ENCODE results near the gene DKC1.
A peak's percentile ranks its signal among the peaks of the same experiment; 100 is the strongest.

DKC1 gene

GRCh38 chrX:154762537-154763296, at the start of gene DKC1:
TSS of gene DKC1 (plus strand) at chrX:154762864. CDS start at chrX:154762966, 102 bp downstream.
- H3K27ac ChIP-seq (ENCODE audit: low read depth, low read length) = peak within 1 kb of the TSS; percentile 67
- H3K36me3 ChIP-seq (ENCODE audit: insufficient read depth, low read length) = peaks cover 21% of the 10 kb centered on the region; the same call in 1 of the 2 replicates
- no peak within 1 kb of the TSS for H2AFZ ChIP-seq (ENCODE audit: low read length, unreplicated experiment)
- H3K27me3 ChIP-seq (ENCODE audit: insufficient read depth, low read length) = no peaks in the 10 kb centered on the region
- peaks cover 11% of the 10 kb centered on the region for H3K4me1 ChIP-seq (ENCODE audit: control insufficient read depth, insufficient read depth, low read length, unreplicated experiment)
- peak within 1 kb of the TSS; percentile 99 for H3K4me3 ChIP-seq (ENCODE audit: low read depth, low read length)
- H3K79me2 ChIP-seq (ENCODE audit: control insufficient read depth, insufficient read depth, low read length, unreplicated experiment) = peaks cover 34% of the 10 kb centered on the region

GRCh38 chrX:154714925-154715324, 47.7 kb upstream of the DKC1 start:
- Histone ChIP-seq H3K79me2 (ENCODE audit: control insufficient read depth, insufficient read depth, low read length, unreplicated experiment) (peaks cover 4% of the 10 kb centered on the region), H3K4me3 (ENCODE audit: low read depth, low read length) (no peak overlapping the region), H3K27ac (ENCODE audit: low read depth, low read length) (no peak overlapping the region), H2AFZ (ENCODE audit: low read length, unreplicated experiment) (no peak overlapping the region), H3K36me3 (ENCODE audit: insufficient read depth, low read length) (peaks cover 3% of the 10 kb centered on the region; the same call in 1 of the 2 replicates), H3K27me3 (ENCODE audit: insufficient read depth, low read length) (no peaks in the 10 kb centered on the region), H3K4me1 (ENCODE audit: control insufficient read depth, insufficient read depth, low read length, unreplicated experiment) (peaks cover 30% of the 10 kb centered on the region)

GRCh38 chrX:154715825-154716224, 46.8 kb upstream of the DKC1 start:
- peaks cover 4% of the 10 kb centered on the region for H3K79me2 ChIP-seq (ENCODE audit: control insufficient read depth, insufficient read depth, low read length, unreplicated experiment)
- peaks cover 30% of the 10 kb centered on the region for H3K4me1 ChIP-seq (ENCODE audit: control insufficient read depth, insufficient read depth, low read length, unreplicated experiment)
- no peak overlapping the region for H3K27ac ChIP-seq (ENCODE audit: low read depth, low read length)
- peaks cover 3% of the 10 kb centered on the region; the same call in 1 of the 2 replicates for H3K36me3 ChIP-seq (ENCODE audit: insufficient read depth, low read length)
- no peak overlapping the region for H2AFZ ChIP-seq (ENCODE audit: low read length, unreplicated experiment)
- H3K27me3 ChIP-seq (ENCODE audit: insufficient read depth, low read length) = no peaks in the 10 kb centered on the region
- H3K4me3 ChIP-seq (ENCODE audit: low read depth, low read length) = no peak overlapping the region

- Histone ChIP-seq H3K27me3 (ENCODE audit: insufficient read depth, low read length) (no peaks in the 10 kb centered on the region), H3K36me3 (ENCODE audit: insufficient read depth, low read length) (no peaks in the 10 kb centered on the region), H3K27ac (ENCODE audit: low read depth, low read length) (no peak overlapping the region), H2AFZ (ENCODE audit: low read length, unreplicated experiment) (no peak overlapping the region), H3K4me1 (ENCODE audit: control insufficient read depth, insufficient read depth, low read length, unreplicated experiment) (peaks cover 25% of the 10 kb centered on the region), H3K4me3 (ENCODE audit: low read depth, low read length) (no peak overlapping the region), H3K79me2 (ENCODE audit: control insufficient read depth, insufficient read depth, low read length, unreplicated experiment) (peaks cover 6% of the 10 kb centered on the region)
Observed at GRCh38 chrX:154717824-154718223, 44.8 kb upstream of the DKC1 start.

GRCh38 chrX:154718616-154719015, 44.0 kb upstream of the DKC1 start:
- H3K4me3 ChIP-seq (ENCODE audit: low read depth, low read length) = no peak overlapping the region
- peaks cover 20% of the 10 kb centered on the region for H3K4me1 ChIP-seq (ENCODE audit: control insufficient read depth, insufficient read depth, low read length, unreplicated experiment)
- peak overlapping the region; percentile 94 for H3K27ac ChIP-seq (ENCODE audit: low read depth, low read length)
- H3K27me3 ChIP-seq (ENCODE audit: insufficient read depth, low read length) = no peaks in the 10 kb centered on the region
- no peak overlapping the region for H2AFZ ChIP-seq (ENCODE audit: low read length, unreplicated experiment)
- H3K36me3 ChIP-seq (ENCODE audit: insufficient read depth, low read length) = no peaks in the 10 kb centered on the region
- peaks cover 6% of the 10 kb centered on the region for H3K79me2 ChIP-seq (ENCODE audit: control insufficient read depth, insufficient read depth, low read length, unreplicated experiment)

- Histone ChIP-seq H3K79me2 (ENCODE audit: control insufficient read depth, insufficient read depth, low read length, unreplicated experiment) (peaks cover 6% of the 10 kb centered on the region), H3K36me3 (ENCODE audit: insufficient read depth, low read length) (no peaks in the 10 kb centered on the region), H3K27me3 (ENCODE audit: insufficient read depth, low read length) (no peaks in the 10 kb centered on the region), H3K4me1 (ENCODE audit: control insufficient read depth, insufficient read depth, low read length, unreplicated experiment) (peaks cover 20% of the 10 kb centered on the region), H3K4me3 (ENCODE audit: low read depth, low read length) (0 out of 2 replicates have a peak overlapping the region, but pooled peaks have one; percentile 32), H3K27ac (ENCODE audit: low read depth, low read length) (peak overlapping the region; percentile 94), H2AFZ (ENCODE audit: low read length, unreplicated experiment) (no peak overlapping the region)
Observed at GRCh38 chrX:154719132-154719675, 43.5 kb upstream of the DKC1 start.

- Histone ChIP-seq H3K27ac (ENCODE audit: low read depth, low read length) (peak overlapping the region; percentile 94), H3K27me3 (ENCODE audit: insufficient read depth, low read length) (no peaks in the 10 kb centered on the region), H3K4me1 (ENCODE audit: control insufficient read depth, insufficient read depth, low read length, unreplicated experiment) (peaks cover 26% of the 10 kb centered on the region), H3K79me2 (ENCODE audit: control insufficient read depth, insufficient read depth, low read length, unreplicated experiment) (peaks cover 6% of the 10 kb centered on the region), H2AFZ (ENCODE audit: low read length, unreplicated experiment) (no peak overlapping the region), H3K4me3 (ENCODE audit: low read depth, low read length) (no peak overlapping the region), H3K36me3 (ENCODE audit: insufficient read depth, low read length) (no peaks in the 10 kb centered on the region)
Observed at GRCh38 chrX:154720067-154720466, 42.6 kb upstream of the DKC1 start.

- Histone ChIP-seq H2AFZ (ENCODE audit: low read length, unreplicated experiment) (no peak overlapping the region), H3K4me3 (ENCODE audit: low read depth, low read length) (no peak overlapping the region), H3K79me2 (ENCODE audit: control insufficient read depth, insufficient read depth, low read length, unreplicated experiment) (peaks cover 6% of the 10 kb centered on the region), H3K4me1 (ENCODE audit: control insufficient read depth, insufficient read depth, low read length, unreplicated experiment) (peaks cover 36% of the 10 kb centered on the region), H3K27ac (ENCODE audit: low read depth, low read length) (no peak overlapping the region), H3K27me3 (ENCODE audit: insufficient read depth, low read length) (no peaks in the 10 kb centered on the region), H3K36me3 (ENCODE audit: insufficient read depth, low read length) (no peaks in the 10 kb centered on the region)
Observed at GRCh38 chrX:154721155-154721554, 41.5 kb upstream of the DKC1 start.

- H3K27ac ChIP-seq (ENCODE audit: low read depth, low read length) = peak overlapping the region; percentile 63
- H2AFZ ChIP-seq (ENCODE audit: low read length, unreplicated experiment) = no peak overlapping the region
Observed at GRCh38 chrX:154724993-154725756, 37.5 kb upstream of the DKC1 start.

GRCh38 chrX:154727418-154727817, 35.2 kb upstream of the DKC1 start:
- peak overlapping the region; percentile 7; the same call in 1 of the 2 replicates for H3K4me3 ChIP-seq (ENCODE audit: low read depth, low read length)
- H3K79me2 ChIP-seq (ENCODE audit: control insufficient read depth, insufficient read depth, low read length, unreplicated experiment) = peaks cover 8% of the 10 kb centered on the region
- H3K4me1 ChIP-seq (ENCODE audit: control insufficient read depth, insufficient read depth, low read length, unreplicated experiment) = peaks cover 78% of the 10 kb centered on the region
- no peaks in the 10 kb centered on the region for H3K36me3 ChIP-seq (ENCODE audit: insufficient read depth, low read length)
- H2AFZ ChIP-seq (ENCODE audit: low read length, unreplicated experiment) = no peak overlapping the region
- peak overlapping the region; percentile 99 for H3K27ac ChIP-seq (ENCODE audit: low read depth, low read length)
- H3K27me3 ChIP-seq (ENCODE audit: insufficient read depth, low read length) = no peaks in the 10 kb centered on the region

More at GRCh38 chrX:154724993-154725756, 37.5 kb upstream of the DKC1 start:
- Histone ChIP-seq H3K4me1 (ENCODE audit: control insufficient read depth, insufficient read depth, low read length, unreplicated experiment) (peaks cover 55% of the 10 kb centered on the region), H3K4me3 (ENCODE audit: low read depth, low read length) (no peak overlapping the region), H3K79me2 (ENCODE audit: control insufficient read depth, insufficient read depth, low read length, unreplicated experiment) (peaks cover 6% of the 10 kb centered on the region), H3K27me3 (ENCODE audit: insufficient read depth, low read length) (no peaks in the 10 kb centered on the region), H3K36me3 (ENCODE audit: insufficient read depth, low read length) (no peaks in the 10 kb centered on the region)

All from ACC112 (cell line).